NAMALWA (cell line): Measurements from ENCODE around the gene MYT1.
"Not testable (repeated sequence)": the region's sequence is repeated elsewhere in the genome, so short reads cannot be mapped to it uniquely, and the experiment has no call there.

Experiments used
- DNase-seq: peaks from one replicate; pipeline ENCODE4 v3.0.0-alpha.2; 2015; ENCODE audit warnings: low spot score

The MYT1 gene

DNA sequence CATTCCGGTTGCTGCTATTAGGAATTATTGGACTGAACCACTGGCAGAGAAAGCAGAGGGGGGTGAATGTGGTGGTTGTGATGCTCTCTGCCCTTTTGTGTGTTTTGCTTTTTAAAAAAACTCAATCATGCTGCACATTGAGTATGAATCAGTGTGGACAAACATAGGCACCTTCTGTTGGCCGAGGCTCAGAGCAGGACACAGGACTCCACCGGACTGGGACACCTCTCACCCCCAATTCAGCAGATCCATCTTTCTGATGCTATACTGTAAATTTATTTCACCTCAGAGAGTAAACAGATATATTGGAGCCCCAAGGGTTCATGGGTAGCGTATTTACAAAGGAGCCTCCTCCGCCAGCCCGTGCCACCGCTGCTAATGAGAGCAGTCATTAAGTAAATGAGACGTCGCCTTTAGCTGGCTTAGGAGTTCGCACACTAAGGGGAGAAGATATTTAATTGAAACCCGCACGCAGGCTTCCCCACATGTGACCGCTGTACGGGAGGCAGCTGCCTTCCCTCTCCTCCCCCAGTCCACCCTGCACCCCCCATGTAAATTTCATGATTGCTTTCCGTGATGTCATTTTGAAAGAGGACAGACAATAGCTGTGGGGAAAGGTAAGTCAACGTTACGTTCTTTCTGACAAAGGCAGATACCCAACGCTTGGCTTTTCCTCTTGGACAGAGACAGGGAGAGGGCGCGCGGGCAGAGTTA is at the start of gene MYT1:
Gene MYT1 (plus strand): TSS at position 330 of the 714 bp plus-strand sequence. CDS start 34,410 bp downstream, outside the sequence.
- no peak for DNase-seq

GRCh38 chr20:64115171-64115911 is 48.9 kb upstream of the MYT1 start:
- DNase-seq = no peak

DNA sequence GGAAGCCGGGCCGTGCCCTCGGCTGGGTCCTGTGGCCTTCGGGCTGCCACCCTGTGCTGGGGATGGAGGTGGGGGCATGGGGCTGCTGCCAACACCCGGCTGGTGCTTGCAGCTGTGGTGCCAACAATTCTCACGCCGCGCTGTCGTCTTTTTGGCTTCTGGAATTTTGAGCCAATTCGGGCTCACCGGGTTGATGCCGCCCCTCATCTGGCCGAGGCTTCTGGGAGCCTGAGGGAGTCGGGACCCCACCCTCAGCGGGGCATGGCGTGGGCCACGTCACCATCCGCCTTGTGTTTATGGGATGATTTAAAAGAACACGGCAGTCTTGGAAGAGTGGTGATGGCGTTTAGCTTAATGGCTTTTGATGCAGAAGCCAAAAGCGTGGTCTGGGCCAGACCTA is 48.2 kb upstream of the MYT1 start:
- no peak for DNase-seq

- no peak for DNase-seq
These were observed 47.5 kb upstream of the MYT1 start for GRCh38 chr20:64116541-64117431.

DNA sequence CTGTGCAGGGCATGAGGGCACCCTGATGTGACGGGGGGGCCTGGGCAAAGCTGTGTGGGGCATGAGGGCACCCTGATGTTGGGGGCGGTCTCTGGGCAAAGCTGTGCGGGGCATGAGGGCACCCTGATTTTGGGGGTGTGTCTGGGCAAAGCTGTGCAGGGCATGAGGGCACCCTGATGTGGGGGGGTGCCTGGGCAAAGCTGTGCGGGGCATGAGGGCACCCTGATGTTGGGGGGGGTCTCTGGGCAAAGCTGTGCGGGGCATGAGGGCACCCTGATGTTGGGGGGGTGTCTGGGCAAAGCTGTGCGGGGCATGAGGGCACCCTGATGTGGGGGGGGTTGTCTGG is 46.8 kb upstream of the MYT1 start:
- not testable (repeated sequence) for DNase-seq

- DNase-seq = no peak
These were observed 45.0 kb upstream of the MYT1 start for GRCh38 chr20:64119301-64119680.

- DNase-seq = no peak
These were observed 44.4 kb upstream of the MYT1 start for GRCh38 chr20:64119681-64120341.

DNA sequence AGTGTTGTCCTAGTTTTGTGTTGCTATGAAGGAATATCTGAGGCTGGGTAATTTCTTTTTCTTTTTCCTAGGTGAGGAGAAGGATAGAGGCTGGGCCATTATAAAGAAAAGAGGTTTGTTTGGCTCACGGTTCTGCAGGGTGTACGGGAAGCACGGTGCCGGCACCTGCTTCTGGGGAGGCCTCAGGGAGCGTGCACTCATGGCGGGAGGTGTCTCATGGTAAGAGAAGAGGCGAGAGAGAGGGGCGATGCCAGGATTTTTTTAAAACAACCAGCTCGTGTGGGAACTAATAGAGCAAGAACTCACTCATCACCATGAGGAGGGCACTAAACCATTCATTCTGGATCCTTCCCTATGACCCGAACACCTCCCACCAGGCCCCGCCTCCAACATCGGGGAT is 42.7 kb upstream of the MYT1 start:
- no peak for DNase-seq

DNA sequence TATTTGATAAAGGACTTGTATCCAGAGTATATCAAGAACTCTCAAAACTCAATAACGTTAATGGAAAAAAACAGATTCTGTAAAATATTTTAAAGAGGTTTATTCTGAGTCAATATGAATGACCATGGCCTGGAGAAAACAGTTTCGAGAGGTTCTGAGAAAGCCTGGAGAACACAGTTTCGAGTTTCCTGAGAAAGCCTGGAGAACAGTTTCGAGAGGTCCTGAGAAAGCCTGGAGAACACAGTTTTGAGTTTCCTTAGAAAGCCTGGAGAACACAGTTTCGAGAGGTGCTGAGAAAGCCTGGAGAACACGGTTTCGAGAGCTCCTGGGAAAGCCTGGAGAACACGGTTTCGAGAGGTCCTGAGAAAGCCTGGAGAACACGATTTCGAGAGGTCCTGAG is 41.3 kb upstream of the MYT1 start:
- DNase-seq = not testable (repeated sequence)

DNA sequence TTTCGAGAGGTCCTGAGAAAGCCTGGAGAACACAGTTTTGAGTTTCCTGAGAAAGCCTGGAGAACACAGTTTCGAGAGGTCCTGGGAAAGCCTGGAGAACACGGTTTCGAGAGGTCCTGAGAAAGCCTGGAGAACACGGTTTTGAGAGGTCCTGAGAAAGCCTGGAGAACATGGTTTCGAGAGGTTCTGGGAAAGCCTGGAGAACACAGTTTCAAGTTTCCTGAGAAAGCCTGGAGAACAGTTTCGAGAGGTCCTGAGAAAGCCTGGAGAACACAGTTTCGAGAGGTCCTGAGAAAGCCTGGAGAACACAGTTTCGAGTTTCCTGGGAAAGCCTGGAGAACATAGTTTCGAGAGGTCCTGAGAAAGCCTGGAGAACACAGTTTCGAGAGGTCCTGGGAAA is 40.7 kb upstream of the MYT1 start:
- not testable (repeated sequence) for DNase-seq

DNA sequence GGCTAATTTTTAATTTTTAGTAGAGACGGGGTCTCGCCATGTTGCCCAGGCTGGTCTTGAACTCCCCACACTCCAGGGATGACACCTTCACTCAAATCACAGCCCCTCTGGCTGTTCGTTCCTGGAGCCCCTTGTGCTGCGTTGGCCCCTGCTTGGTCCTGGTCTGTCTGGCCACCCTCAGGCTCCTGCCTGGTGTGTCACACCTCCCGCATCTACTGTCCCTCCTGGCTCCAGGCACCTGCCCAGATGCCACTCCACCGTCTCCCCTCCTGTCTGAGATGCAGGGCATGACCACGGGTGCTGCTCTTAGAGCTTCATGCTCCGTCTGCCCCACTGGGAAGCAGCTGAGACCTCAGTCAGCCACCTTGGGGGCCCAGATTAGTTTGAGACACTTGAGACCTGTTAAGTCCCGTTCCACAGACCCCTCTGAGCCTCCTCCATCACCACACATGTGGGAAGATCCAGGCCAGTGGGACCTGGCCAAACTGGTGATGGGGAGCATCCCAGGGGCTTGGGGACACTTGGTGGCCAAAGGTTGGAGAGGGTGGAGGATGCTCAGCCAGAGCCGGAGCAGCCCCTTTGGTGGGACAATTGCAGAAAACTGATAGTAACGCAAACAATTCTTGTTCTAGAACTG is 35.0 kb upstream of the MYT1 start:
- no peak for DNase-seq

- no peak for DNase-seq
These were observed 34.0 kb upstream of the MYT1 start for GRCh38 chr20:64130271-64130670.

- no peak for DNase-seq
These were observed 33.4 kb upstream of the MYT1 start for GRCh38 chr20:64130876-64131275.

- no peak for DNase-seq
These were observed 32.8 kb upstream of the MYT1 start for GRCh38 chr20:64131406-64131805.

GRCh38 chr20:64133951-64134407 is 30.3 kb upstream of the MYT1 start:
- peak; percentile 77 for DNase-seq

DNA sequence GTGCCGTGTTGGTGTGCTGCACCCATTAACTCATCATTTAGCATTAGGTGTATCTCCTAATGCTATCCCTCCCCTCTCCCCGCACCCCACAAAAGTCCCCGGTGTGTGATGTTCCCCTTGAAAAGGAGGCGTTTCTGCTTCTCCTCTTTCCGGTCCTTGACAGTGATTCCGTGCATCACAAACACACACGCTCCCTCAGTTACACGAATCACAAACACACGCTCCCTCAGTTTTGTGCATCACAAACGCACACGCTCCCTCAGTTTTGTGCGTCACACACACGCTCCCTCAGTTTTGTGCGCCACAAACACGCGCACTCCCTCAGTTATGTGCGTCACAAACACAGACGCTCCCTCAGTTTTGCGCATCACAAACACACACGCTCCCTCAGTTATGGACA is 29.5 kb upstream of the MYT1 start:
- peak; percentile 25 for DNase-seq

GRCh38 chr20:64136004-64136710 is 28.1 kb upstream of the MYT1 start:
- no peak for DNase-seq

GRCh38 chr20:64137598-64138031 is 26.6 kb upstream of the MYT1 start:
- no peak for DNase-seq

DNA sequence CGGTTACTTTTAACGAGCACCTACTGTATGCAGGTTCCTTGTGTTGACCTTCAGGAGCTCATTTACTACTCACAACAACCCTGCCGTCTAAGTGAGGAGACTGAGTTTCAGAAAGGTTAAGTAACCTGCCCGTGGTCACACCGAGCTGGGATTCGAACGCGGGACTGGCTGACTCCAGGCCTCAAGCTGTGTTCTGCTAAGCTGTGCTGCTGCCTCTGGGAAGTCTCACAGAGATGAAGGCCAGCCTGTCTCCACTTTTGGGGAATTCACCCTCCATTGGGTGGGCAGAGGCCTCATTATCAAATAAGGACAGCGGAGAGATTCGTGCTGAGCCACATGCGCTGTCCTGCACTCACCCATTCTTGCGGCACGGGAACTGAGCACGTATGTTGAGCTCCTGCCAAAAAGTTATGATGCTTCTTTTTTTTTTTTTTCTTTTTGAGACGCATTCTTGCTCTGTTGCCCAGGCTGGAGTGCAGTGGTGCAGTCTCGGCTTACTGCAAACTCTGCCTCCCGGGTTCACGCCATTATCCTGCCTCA is 25.9 kb upstream of the MYT1 start:
- DNase-seq = no peak

GRCh38 chr20:64139199-64140060 is 24.8 kb upstream of the MYT1 start:
- no peak for DNase-seq
